Stimulated activated effector memory CD8-positive, alpha-beta T cell treated with anti-CD3 and anti-CD28 coated beads, Interleukin-12 subunit alpha, Interleukin-12 subunit beta, amount 100 ng/mL, for 72 hours (primary cell): ENCODE measurements around the gene TNN.

ENCODE experiments used
- ATAC-seq: fragments of 150-1000 bp; cut with Tn5 transposase; 2 replicates; pipeline ENCODE4 v1.10.0; 2021
- DNase-seq, 2 donors: peaks; one replicate each; pipeline ENCODE4 v3.0.0; 2021 to 2022; ENCODE audit warnings: low spot score in 2 of 2
- H3K27ac Mint-ChIP-seq: one replicate; pipeline ENCODE4 v1.8.0; 2022; ENCODE audit warnings: mild to moderate bottlenecking, mixed read lengths
- H3K36me3 Mint-ChIP-seq: one replicate; pipeline ENCODE4 v1.8.0; 2022; ENCODE audit warnings: mild to moderate bottlenecking, mixed read lengths
- H3K4me1 Mint-ChIP-seq: one replicate; pipeline ENCODE4 v1.8.0; 2022; ENCODE audit warnings: mixed read lengths
- H3K4me3 Mint-ChIP-seq: one replicate; pipeline ENCODE4 v1.8.0; 2022; ENCODE audit warnings: mild to moderate bottlenecking, mixed read lengths
- H3K9me3 Mint-ChIP-seq: one replicate; pipeline ENCODE4 v1.8.0; 2022; ENCODE audit warnings: mixed read lengths

TNN gene

GRCh38 chr1:175137369-175137768 lies 69.7 kb downstream of the TNN start:
- no peaks in the 10 kb centered on the region for H3K36me3 Mint-ChIP-seq
- H3K27ac Mint-ChIP-seq: no peak overlapping the region
- H3K4me1 Mint-ChIP-seq: no peaks in the 10 kb centered on the region
- DNase-seq (no peak), ATAC-seq (no peak)
- no peak overlapping the region for H3K4me3 Mint-ChIP-seq
- H3K9me3 Mint-ChIP-seq: no peaks in the 10 kb centered on the region

DNA sequence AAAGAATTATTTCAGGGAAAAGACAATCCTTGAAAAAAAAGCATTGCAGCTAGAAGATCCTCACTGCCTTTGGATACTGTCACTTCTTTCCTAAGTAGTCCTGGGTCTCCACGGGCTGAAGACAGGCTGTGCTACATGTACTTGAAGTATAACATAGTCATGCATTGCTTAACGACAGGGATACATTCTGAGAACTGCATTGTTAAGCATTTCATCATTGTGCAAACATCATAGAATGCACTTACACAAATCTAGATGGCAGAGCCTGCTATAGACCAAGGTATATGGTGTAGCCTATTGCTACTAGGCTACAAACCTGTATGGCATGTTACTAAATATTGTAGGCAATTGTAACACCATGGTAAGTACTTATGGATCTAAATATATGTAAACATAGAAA lies 70.9 kb downstream of the TNN start:
- DNase-seq (no peak), ATAC-seq (no peak)
- no peaks in the 10 kb centered on the region for H3K36me3 Mint-ChIP-seq
- no peak overlapping the region for H3K27ac Mint-ChIP-seq
- no peaks in the 10 kb centered on the region for H3K4me1 Mint-ChIP-seq
- H3K4me3 Mint-ChIP-seq: no peak overlapping the region
- no peaks in the 10 kb centered on the region for H3K9me3 Mint-ChIP-seq

- Mint-ChIP-seq H3K36me3 (no peaks in the 10 kb centered on the region), H3K4me1 (peaks cover 5% of the 10 kb centered on the region), H3K27ac (no peak overlapping the region), H3K4me3 (no peak overlapping the region), H3K9me3 (no peaks in the 10 kb centered on the region)
- ATAC-seq (no peak), DNase-seq (no peak)
Observed at GRCh38 chr1:175145899-175146528, 78.4 kb downstream of the TNN start.

GRCh38 chr1:175146529-175147213 lies 79.0 kb downstream of the TNN start:
- Mint-ChIP-seq H3K36me3 (no peaks in the 10 kb centered on the region), H3K27ac (no peak overlapping the region), H3K4me3 (no peak overlapping the region), H3K4me1 (peaks cover 5% of the 10 kb centered on the region), H3K9me3 (no peaks in the 10 kb centered on the region)
- peak; percentile 78 for ATAC-seq
- peak; percentile 61 to 86 for DNase-seq

DNA sequence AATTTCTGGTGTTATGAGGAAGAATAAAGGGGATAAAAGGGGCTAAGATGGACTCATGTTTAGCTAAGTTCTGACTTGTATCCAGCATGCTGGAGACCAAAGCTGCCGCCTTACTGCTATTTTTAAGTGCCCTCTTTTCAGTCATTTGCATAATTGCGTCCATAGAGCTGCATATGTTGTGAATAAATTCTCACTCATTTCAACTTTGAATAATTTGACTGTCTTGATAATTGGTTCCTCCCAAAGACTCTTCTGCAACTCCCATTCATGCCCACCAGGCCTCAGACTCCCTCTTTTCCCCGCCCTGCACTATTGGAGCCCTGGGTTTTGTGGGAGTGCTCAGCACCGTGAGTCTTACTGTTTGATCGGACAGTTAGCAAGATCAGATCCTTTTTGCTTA lies 79.9 kb downstream of the TNN start:
- DNase-seq (no peak), ATAC-seq (no peak)
- no peaks in the 10 kb centered on the region for H3K9me3 Mint-ChIP-seq
- no peak overlapping the region for H3K27ac Mint-ChIP-seq
- peaks cover 5% of the 10 kb centered on the region for H3K4me1 Mint-ChIP-seq
- H3K4me3 Mint-ChIP-seq: no peak overlapping the region
- H3K36me3 Mint-ChIP-seq: no peaks in the 10 kb centered on the region

DNA sequence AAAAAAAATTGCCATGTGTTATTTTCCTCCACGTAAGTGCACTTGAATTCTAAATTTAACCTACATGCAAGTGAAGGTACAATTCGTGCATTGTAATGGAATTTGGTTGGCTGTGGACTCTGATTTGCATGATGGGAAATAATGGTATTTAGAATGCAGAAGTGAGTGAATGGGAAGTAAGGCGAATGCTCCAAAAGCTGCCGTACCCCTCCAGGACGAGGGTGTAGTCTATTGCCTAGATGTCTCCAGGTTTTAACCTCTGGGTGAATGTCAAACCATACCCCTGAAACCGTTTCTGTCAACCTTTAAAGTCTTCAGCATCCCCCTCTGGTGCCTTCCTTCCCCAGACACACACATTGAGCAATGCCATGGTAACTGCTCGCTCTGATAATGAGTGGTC lies 80.4 kb downstream of the TNN start:
- no peak for DNase-seq
- Mint-ChIP-seq H3K9me3 (no peaks in the 10 kb centered on the region), H3K27ac (no peak overlapping the region), H3K4me1 (peaks cover 5% of the 10 kb centered on the region), H3K36me3 (no peaks in the 10 kb centered on the region), H3K4me3 (no peak overlapping the region)
- ATAC-seq: no peak

GRCh38 chr1:175150596-175151319 lies 83.1 kb downstream of the TNN start:
- Mint-ChIP-seq H3K36me3 (no peaks in the 10 kb centered on the region), H3K9me3 (no peaks in the 10 kb centered on the region), H3K27ac (no peak overlapping the region), H3K4me3 (no peak overlapping the region), H3K4me1 (peaks cover 14% of the 10 kb centered on the region)
- no peak for DNase-seq
- no peak for ATAC-seq

GRCh38 chr1:175152006-175152652 lies 84.5 kb downstream of the TNN start:
- DNase-seq (peak; percentile 69 to 86), ATAC-seq (peak; percentile 72)
- Mint-ChIP-seq H3K27ac (no peak overlapping the region), H3K4me3 (no peak overlapping the region), H3K36me3 (no peaks in the 10 kb centered on the region), H3K4me1 (peaks cover 12% of the 10 kb centered on the region), H3K9me3 (no peaks in the 10 kb centered on the region)

GRCh38 chr1:175154629-175155472 lies 87.2 kb downstream of the TNN start:
- no peaks in the 10 kb centered on the region for H3K9me3 Mint-ChIP-seq
- H3K36me3 Mint-ChIP-seq: peaks cover 4% of the 10 kb centered on the region
- DNase-seq (peak; percentile 64 to 85), ATAC-seq (peak; percentile 54)
- H3K27ac Mint-ChIP-seq: no peak overlapping the region
- H3K4me1 Mint-ChIP-seq: peaks cover 26% of the 10 kb centered on the region
- no peak overlapping the region for H3K4me3 Mint-ChIP-seq

- Mint-ChIP-seq H3K9me3 (no peaks in the 10 kb centered on the region), H3K27ac (no peak overlapping the region), H3K4me1 (peaks cover 26% of the 10 kb centered on the region), H3K4me3 (no peak overlapping the region), H3K36me3 (peaks cover 10% of the 10 kb centered on the region)
- ATAC-seq: no peak
- DNase-seq: no peak
Observed at GRCh38 chr1:175155473-175155856, 87.8 kb downstream of the TNN start.

DNA sequence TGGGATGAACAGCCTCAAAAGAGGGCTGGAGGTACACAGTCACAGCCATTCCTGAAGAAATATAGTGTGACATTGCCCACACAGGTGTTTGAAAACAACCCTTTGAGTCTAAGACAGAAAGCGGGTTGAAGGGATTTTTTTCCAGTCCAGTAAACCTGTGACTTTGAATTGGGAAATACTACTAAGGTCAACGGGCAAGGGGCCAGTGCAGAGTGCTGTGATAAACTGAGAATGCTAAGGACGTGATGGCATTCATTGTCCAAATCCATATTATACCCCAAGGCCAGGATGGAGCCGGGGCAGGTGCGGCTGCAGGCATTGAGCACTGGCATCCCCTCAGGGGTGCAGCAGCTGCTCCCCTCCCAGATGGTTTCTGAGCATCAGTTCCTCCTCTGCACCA lies 88.3 kb downstream of the TNN start:
- Mint-ChIP-seq H3K4me1 (peaks cover 31% of the 10 kb centered on the region), H3K4me3 (no peak overlapping the region), H3K36me3 (peaks cover 15% of the 10 kb centered on the region), H3K9me3 (no peaks in the 10 kb centered on the region), H3K27ac (no peak overlapping the region)
- ATAC-seq (no peak), DNase-seq (no peak)

DNA sequence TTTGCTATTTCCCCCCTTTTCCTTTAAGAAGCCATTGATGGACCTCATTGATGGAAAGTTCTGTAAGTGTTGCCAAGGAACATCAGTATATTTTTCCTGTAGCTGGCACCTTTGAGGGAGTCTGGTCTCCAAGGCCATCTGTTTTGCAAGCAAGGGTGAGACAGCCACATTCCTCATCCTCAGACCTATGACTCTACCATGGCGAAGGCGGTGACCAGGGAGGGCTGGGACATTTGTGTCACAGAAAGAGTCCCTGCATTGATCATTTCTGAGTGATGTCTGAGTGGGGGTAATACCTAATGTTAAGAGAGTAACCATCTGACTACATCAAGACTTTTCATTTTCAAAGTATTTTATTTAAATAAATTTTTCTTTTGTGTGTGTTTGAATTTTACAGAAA lies 89.6 kb downstream of the TNN start:
- no peak overlapping the region for H3K27ac Mint-ChIP-seq
- peaks cover 39% of the 10 kb centered on the region for H3K4me1 Mint-ChIP-seq
- ATAC-seq: peak; percentile 61
- H3K4me3 Mint-ChIP-seq: no peak overlapping the region
- peaks cover 24% of the 10 kb centered on the region for H3K36me3 Mint-ChIP-seq
- no peaks in the 10 kb centered on the region for H3K9me3 Mint-ChIP-seq
- DNase-seq: no peak

GRCh38 chr1:175158170-175158591 lies 90.5 kb downstream of the TNN start:
- peak; percentile 42 for ATAC-seq
- DNase-seq: no peak
- H3K36me3 Mint-ChIP-seq: peaks cover 24% of the 10 kb centered on the region
- H3K27ac Mint-ChIP-seq: peak overlapping the region; percentile 86
- no peaks in the 10 kb centered on the region for H3K9me3 Mint-ChIP-seq
- peaks cover 39% of the 10 kb centered on the region for H3K4me1 Mint-ChIP-seq
- no peak overlapping the region for H3K4me3 Mint-ChIP-seq

- Mint-ChIP-seq H3K4me1 (peaks cover 28% of the 10 kb centered on the region), H3K4me3 (no peak overlapping the region), H3K9me3 (no peaks in the 10 kb centered on the region), H3K36me3 (peaks cover 61% of the 10 kb centered on the region), H3K27ac (peak overlapping the region; percentile 23)
- DNase-seq (no peak), ATAC-seq (no peak)
Observed at GRCh38 chr1:175162955-175163354, 95.3 kb downstream of the TNN start.

DNA sequence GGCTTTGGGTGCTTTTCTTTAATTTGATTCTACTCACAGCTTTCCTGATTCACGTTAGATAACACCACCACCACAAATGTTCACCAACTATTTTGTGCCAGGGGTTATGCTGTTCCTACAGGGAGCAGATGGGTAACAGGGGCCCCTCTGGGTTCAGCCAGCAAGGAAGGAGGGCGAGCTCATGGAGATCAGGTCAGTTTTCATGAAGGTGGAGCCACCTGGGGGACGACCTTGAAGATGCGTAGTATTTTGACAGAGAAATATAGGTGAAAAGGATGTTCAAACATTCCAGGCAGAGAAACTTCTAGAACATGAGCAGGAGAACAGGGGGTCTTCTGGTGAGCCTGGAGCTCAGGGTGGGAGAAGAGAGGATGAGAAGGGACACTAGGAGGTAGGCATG lies 96.1 kb downstream of the TNN start:
- ATAC-seq: no peak
- Mint-ChIP-seq H3K27ac (peak overlapping the region; percentile 41), H3K4me3 (no peak overlapping the region), H3K36me3 (peaks cover 61% of the 10 kb centered on the region), H3K9me3 (no peaks in the 10 kb centered on the region), H3K4me1 (peaks cover 26% of the 10 kb centered on the region)
- DNase-seq: no peak
